ENCODE results near the gene SLU7. TPM values are rescaled to one million over a fixed set of nuclear protein-coding genes. Genes with fewer than 3 reads are reported as not detected.
A peak's percentile ranks its signal among the peaks of the same experiment; 100 is the strongest.

Gene SLU7
- total RNA-seq, 2 experiments from 2014 or later: 45.9 to 46.4 TPM

GRCh38 chr5:160435532-160435931, 16.7 kb upstream of the SLU7 start:
- Mint-ChIP-seq H3K9me3 (no peaks in the 10 kb centered on the region), H3K36me3 (no peaks in the 10 kb centered on the region), H3K27me3 (no peaks in the 10 kb centered on the region), H3K27ac (no peak overlapping the region), H3K4me1 (ENCODE audit: low read depth) (peaks cover 26% of the 10 kb centered on the region), H3K4me3 (no peak overlapping the region)
- ChIA-PET CTCF (interaction anchor here (1.0 kb wide), 1 partner anchor 32 kb away, joined by 4 read pairs; no protein-coding TSS in a partner anchor), POLR2A (no interaction called here)
- no peak for DNase-seq
- intact Hi-C loops (cut with micrococcal nuclease): loop anchor here (5.0 to 10.0 kb wide), 5 partner anchors 169 to 1109 kb away; partner anchors contain the start of gene GABRB2

GRCh38 chr5:160434022-160434531, 15.2 kb upstream of the SLU7 start:
- DNase-seq: peak; percentile 66
- Mint-ChIP-seq H3K27ac (no peak overlapping the region), H3K4me1 (ENCODE audit: low read depth) (peaks cover 19% of the 10 kb centered on the region), H3K9me3 (no peaks in the 10 kb centered on the region), H3K36me3 (peaks cover 4% of the 10 kb centered on the region), H3K4me3 (no peak overlapping the region), H3K27me3 (no peaks in the 10 kb centered on the region)
- POLR2A ChIA-PET: interaction anchor here (0.7 kb wide), 1 partner anchor 178 kb away, joined by 3 read pairs; no protein-coding TSS in a partner anchor
- CTCF ChIA-PET: interaction anchor here (1.5 kb wide), 1 partner anchor 73 kb away, joined by 4 read pairs; no protein-coding TSS in a partner anchor
- intact Hi-C loops (cut with micrococcal nuclease): loop anchor here (10.0 kb wide), 4 partner anchors 171 to 1111 kb away; partner anchors contain the start of gene GABRB2

GRCh38 chr5:160432787-160433186, 13.9 kb upstream of the SLU7 start:
- POLR2A ChIA-PET: no interaction called here
- Mint-ChIP-seq H3K4me3 (no peak overlapping the region), H3K9me3 (no peaks in the 10 kb centered on the region), H3K27ac (no peak overlapping the region), H3K36me3 (peaks cover 16% of the 10 kb centered on the region), H3K4me1 (ENCODE audit: low read depth) (peaks cover 12% of the 10 kb centered on the region), H3K27me3 (no peaks in the 10 kb centered on the region)
- intact Hi-C loops (cut with micrococcal nuclease): loop anchor here (10.0 kb wide), 4 partner anchors 172 to 1112 kb away; partner anchors contain the start of gene GABRB2
- no peak for DNase-seq
- CTCF ChIA-PET: interaction anchor here (1.5 kb wide), 1 partner anchor 74 kb away, joined by 4 read pairs; no protein-coding TSS in a partner anchor

- Mint-ChIP-seq H3K4me3 (no peak overlapping the region), H3K9me3 (no peaks in the 10 kb centered on the region), H3K4me1 (ENCODE audit: low read depth) (peaks cover 12% of the 10 kb centered on the region), H3K36me3 (peaks cover 21% of the 10 kb centered on the region), H3K27ac (no peak overlapping the region), H3K27me3 (no peaks in the 10 kb centered on the region)
- ChIA-PET POLR2A (no interaction called here), CTCF (no interaction called here)
- intact Hi-C loops (cut with micrococcal nuclease): loop anchor here (10.0 kb wide), 4 partner anchors 173 to 1113 kb away; partner anchors contain the start of gene GABRB2
- no peak for DNase-seq
These were observed 13.3 kb upstream of the SLU7 start for GRCh38 chr5:160432196-160432595.

GRCh38 chr5:160427607-160428006, 8.7 kb upstream of the SLU7 start:
- peaks cover 54% of the 10 kb centered on the region for H3K36me3 Mint-ChIP-seq
- H3K4me1 Mint-ChIP-seq (ENCODE audit: low read depth): peaks cover 31% of the 10 kb centered on the region
- POLR2A ChIA-PET: no interaction called here
- CTCF ChIA-PET: interaction anchor here (9.4 kb wide), 1 partner anchor 11 kb away, joined by 118 read pairs; no protein-coding TSS in a partner anchor
- intact Hi-C loops (cut with micrococcal nuclease): no loop called here
- no peak overlapping the region for H3K4me3 Mint-ChIP-seq
- no peaks in the 10 kb centered on the region for H3K27me3 Mint-ChIP-seq
- H3K9me3 Mint-ChIP-seq: no peaks in the 10 kb centered on the region
- DNase-seq: no peak
- no peak overlapping the region for H3K27ac Mint-ChIP-seq

GRCh38 chr5:160423099-160423498, 4.2 kb upstream of the SLU7 start:
- H3K27me3 Mint-ChIP-seq: no peaks in the 10 kb centered on the region
- ChIA-PET CTCF (interaction anchor here (1.4 to 9.4 kb wide), 4 partner anchors 15 to 84 kb away, joined by 3 to 118 read pairs (median 6); no protein-coding TSS in a partner anchor), POLR2A (interaction anchor here (1.4 to 2.6 kb wide), 3 partner anchors 16 to 48 kb away, joined by 4 to 17 read pairs (median 5); no protein-coding TSS in a partner anchor)
- H3K4me3 Mint-ChIP-seq: peak overlapping the region; percentile 87
- H3K4me1 Mint-ChIP-seq (ENCODE audit: low read depth): peaks cover 50% of the 10 kb centered on the region
- no peaks in the 10 kb centered on the region for H3K9me3 Mint-ChIP-seq
- intact Hi-C loops (cut with micrococcal nuclease): loop anchor here (2.0 kb wide), 1 partner anchor 74 kb away; no protein-coding TSS in a partner anchor
- DNase-seq: no peak
- H3K27ac Mint-ChIP-seq: peak overlapping the region; percentile 87
- H3K36me3 Mint-ChIP-seq: peaks cover 47% of the 10 kb centered on the region

GRCh38 chr5:160421625-160422258, 2.9 kb upstream of the SLU7 start, which contains the start of gene PTTG1:
Gene PTTG1, plus strand, starts transcription at chr5:160421855. Its CDS starts 458 bp downstream, at chr5:160422313.
- POLR2A ChIA-PET: interaction anchor here (0.7 to 2.6 kb wide), 5 partner anchors 11 to 59 kb away, joined by 3 to 17 read pairs (median 4); no protein-coding TSS in a partner anchor
- Mint-ChIP-seq H3K36me3 (peaks cover 37% of the 10 kb centered on the region), H3K27me3 (no peaks in the 10 kb centered on the region), H3K27ac (peak within 1 kb of the TSS; percentile 87), H3K4me1 (ENCODE audit: low read depth) (peaks cover 58% of the 10 kb centered on the region), H3K4me3 (peak within 1 kb of the TSS; percentile 87), H3K9me3 (no peaks in the 10 kb centered on the region)
- DNase-seq: peak; percentile 95
- intact Hi-C loops (cut with micrococcal nuclease): loop anchor here (1.0 to 2.0 kb wide), 3 partner anchors 47 to 118 kb away; no protein-coding TSS in a partner anchor
- CTCF ChIA-PET: interaction anchor here (1.2 to 9.4 kb wide), 5 partner anchors 17 to 86 kb away, joined by 3 to 118 read pairs (median 6); no protein-coding TSS in a partner anchor

GRCh38 chr5:160420331-160420610, 1.4 kb upstream of the SLU7 start:
- H3K36me3 Mint-ChIP-seq: peaks cover 33% of the 10 kb centered on the region
- no peak for DNase-seq
- H3K4me3 Mint-ChIP-seq: peak overlapping the region; percentile 98
- H3K9me3 Mint-ChIP-seq: no peaks in the 10 kb centered on the region
- ChIA-PET POLR2A (no interaction called here), CTCF (interaction anchor here (0.9 to 2.9 kb wide), 2 partner anchors 18 to 88 kb away, joined by 3 to 31 read pairs; no protein-coding TSS in a partner anchor)
- intact Hi-C loops (cut with micrococcal nuclease): no loop called here
- H3K27me3 Mint-ChIP-seq: no peaks in the 10 kb centered on the region
- H3K27ac Mint-ChIP-seq: peak overlapping the region; percentile 93
- H3K4me1 Mint-ChIP-seq (ENCODE audit: low read depth): peaks cover 67% of the 10 kb centered on the region

- no peak for DNase-seq
- Mint-ChIP-seq H3K27ac (peak overlapping the region; percentile 93), H3K9me3 (no peaks in the 10 kb centered on the region), H3K36me3 (peaks cover 29% of the 10 kb centered on the region), H3K4me3 (peak overlapping the region; percentile 98), H3K4me1 (ENCODE audit: low read depth) (peaks cover 61% of the 10 kb centered on the region), H3K27me3 (no peaks in the 10 kb centered on the region)
- intact Hi-C loops (cut with micrococcal nuclease): loop anchor here (1.0 to 10.0 kb wide), 5 partner anchors 20 to 645 kb away; partner anchors contain the start of gene PWWP2A
- ChIA-PET POLR2A (interaction anchor here (0.6 to 2.2 kb wide), 7 partner anchors 19 to 1296 kb away, joined by 3 to 10 read pairs (median 4); partner anchors contain the start of gene PWWP2A), CTCF (interaction anchor here (0.9 to 2.9 kb wide), 2 partner anchors 19 to 88 kb away, joined by 3 to 31 read pairs; no protein-coding TSS in a partner anchor)
These were observed 813 bp upstream of the SLU7 start for GRCh38 chr5:160419458-160420330.

GRCh38 chr5:160399402-160400353, 19.2 kb downstream of the SLU7 start, which contains the start of gene FAM200C:
Gene FAM200C, minus strand, starts transcription at chr5:160400054. Its CDS starts 4,564 bp downstream, at chr5:160395490.
- no peaks in the 10 kb centered on the region for H3K9me3 Mint-ChIP-seq
- ChIA-PET POLR2A (interaction anchor here (0.5 to 1.4 kb wide), 5 partner anchors 19 to 413 kb away, joined by 3 to 6 read pairs (median 3); partner anchors contain the start of gene C1QTNF2), CTCF (interaction anchor here (1.1 to 1.7 kb wide), 3 partner anchors 9 to 378 kb away, joined by 3 to 9 read pairs (median 4); no protein-coding TSS in a partner anchor)
- intact Hi-C loops (cut with micrococcal nuclease): loop anchor here (1.0 to 5.0 kb wide), 2 partner anchors 20 to 377 kb away; partner anchors contain the start of gene SLU7
- peak within 1 kb of the TSS; percentile 73 for H3K27ac Mint-ChIP-seq
- H3K27me3 Mint-ChIP-seq: no peaks in the 10 kb centered on the region
- peaks cover 14% of the 10 kb centered on the region for H3K36me3 Mint-ChIP-seq
- H3K4me3 Mint-ChIP-seq: peak within 1 kb of the TSS; percentile 82
- DNase-seq: peak; percentile 84
- peaks cover 17% of the 10 kb centered on the region for H3K4me1 Mint-ChIP-seq (ENCODE audit: low read depth)

Data from activated CD4-positive, alpha-beta memory T cell treated with anti-CD3 and anti-CD28 coated beads for 36 hours (primary cell).